HEK293T (cell line): Measurements from ENCODE around the gene SCYGR1.

Experiments used
- BHLHE40 ChIP-seq: fragments of 450-650 bp; IDR thresholded peaks from 2 replicates; pipeline ENCODE4 v1.6.1; 2016; ENCODE audit warnings: mild to moderate bottlenecking, moderate library complexity, borderline replicate concordance
- ELF4 ChIP-seq: fragments of 450-650 bp; IDR thresholded peaks from 2 replicates; pipeline ENCODE4 v1.6.1; 2017; ENCODE audit warnings: antibody characterized with exemption
- FOXM1 ChIP-seq: fragments of 450-650 bp; IDR thresholded peaks from 2 replicates; pipeline ENCODE4 v1.6.1; 2017; ENCODE audit warnings: mild to moderate bottlenecking, borderline replicate concordance
- PKNOX1 ChIP-seq: fragments of 450-650 bp; IDR thresholded peaks from 2 replicates; pipeline ENCODE4 v1.6.1; 2016
- SP1 ChIP-seq: fragments of 450-650 bp; IDR thresholded peaks from 2 replicates; pipeline ENCODE4 v1.6.1; 2017

DNA sequence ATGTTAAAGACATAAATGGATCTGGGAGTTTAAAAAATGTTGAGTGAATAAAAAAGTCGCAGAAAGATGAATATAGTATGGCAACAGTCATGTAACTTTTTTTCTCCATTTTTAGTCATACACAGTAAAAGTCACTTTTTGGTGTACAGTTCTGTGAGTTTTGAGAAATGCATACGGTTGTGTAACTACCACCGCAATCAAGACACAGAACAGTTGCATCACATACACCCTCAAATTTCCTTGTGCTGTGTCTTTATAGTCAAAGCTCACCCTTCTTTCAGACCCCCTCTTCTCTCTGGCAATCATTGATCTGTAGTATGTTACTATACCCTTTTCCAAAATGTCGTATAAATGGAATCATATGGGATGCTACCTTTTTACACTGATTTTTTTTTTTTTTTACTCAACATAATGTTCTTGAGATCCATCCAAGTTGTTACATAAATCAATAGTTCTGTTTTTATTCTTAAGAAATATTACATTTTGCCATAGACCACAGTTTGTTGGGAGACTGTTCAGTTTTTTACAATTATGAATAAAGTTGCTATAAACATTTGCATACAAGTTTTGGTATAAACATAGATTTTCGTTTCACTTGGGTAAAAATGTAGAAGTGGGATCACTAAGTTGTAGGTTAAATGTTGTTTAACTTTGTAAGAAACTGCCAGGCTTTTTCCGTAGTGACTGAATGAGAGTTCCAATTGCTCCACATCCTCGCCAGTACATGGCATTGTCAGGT, 48.9 kb upstream of the SCYGR1 start:
- no peak for TF ChIP-seq ELF4
- no peak for TF ChIP-seq PKNOX1
- no peak for TF ChIP-seq BHLHE40
- no peak for TF ChIP-seq SP1
- no peak for TF ChIP-seq FOXM1
